ENCODE measurements around the gene BBS1.
A peak's percentile ranks its signal among the peaks of the same experiment; 100 is the strongest.

Gene BBS1

GRCh38 chr11:66555416-66555815 is 45.0 kb downstream of the BBS1 start:
- DNase-seq = no peak

- no peak for DNase-seq
Measured at GRCh38 chr11:66556086-66556485, 45.7 kb downstream of the BBS1 start.

- DNase-seq = no peak
Measured at GRCh38 chr11:66557733-66558326, 47.4 kb downstream of the BBS1 start.

- DNase-seq = peak; percentile 29
Measured at GRCh38 chr11:66559142-66559865, 48.9 kb downstream of the BBS1 start.

GRCh38 chr11:66559866-66560676 is 49.6 kb downstream of the BBS1 start:
- DNase-seq = no peak

- DNase-seq = no peak
Measured at GRCh38 chr11:66561178-66561974, 50.9 kb downstream of the BBS1 start.

GRCh38 chr11:66561975-66562248 is 51.5 kb downstream of the BBS1 start:
- DNase-seq = no peak

GRCh38 chr11:66562275-66562674 is 51.8 kb downstream of the BBS1 start:
- DNase-seq = no peak

GRCh38 chr11:66562907-66563583 is 52.6 kb downstream of the BBS1 start:
- no peak for DNase-seq

- no peak for DNase-seq
Measured at GRCh38 chr11:66563832-66564231, 53.4 kb downstream of the BBS1 start.

- no peak for DNase-seq
Measured at GRCh38 chr11:66564538-66564937, 54.1 kb downstream of the BBS1 start.

GRCh38 chr11:66564984-66565383 is 54.5 kb downstream of the BBS1 start:
- no peak for DNase-seq

- no peak for DNase-seq
Measured at GRCh38 chr11:66566221-66566620, 55.8 kb downstream of the BBS1 start.

GRCh38 chr11:66567787-66568123 is 57.3 kb downstream of the BBS1 start:
- DNase-seq = no peak

- peak; percentile 69 for DNase-seq
Measured at GRCh38 chr11:66568124-66568916, 57.9 kb downstream of the BBS1 start, which contains the start of gene CTSF. Gene CTSF (minus strand): TSS chr11:66568606. CDS start chr11:66568486, 120 bp downstream.

- DNase-seq = no peak
Measured at GRCh38 chr11:66569076-66569475, 58.6 kb downstream of the BBS1 start.

GRCh38 chr11:66570079-66570849 is 59.8 kb downstream of the BBS1 start:
- DNase-seq = no peak

- DNase-seq = no peak
Measured at GRCh38 chr11:66570850-66571180, 60.4 kb downstream of the BBS1 start.

GRCh38 chr11:66579017-66579606 is 68.7 kb downstream of the BBS1 start:
- DNase-seq = peak; percentile 76

GRCh38 chr11:66580803-66581202 is 70.4 kb downstream of the BBS1 start:
- no peak for DNase-seq

- DNase-seq = no peak
Measured at GRCh38 chr11:66581261-66581660, 70.8 kb downstream of the BBS1 start.

All from effector CD8-positive, alpha-beta T cell (primary cell).